K562 (cell line): ENCODE results near the gene TMEM135. TPM values are rescaled to one million over a fixed set of nuclear protein-coding genes. Genes with fewer than 3 reads are reported as not detected.

Source experiments
- BRF1 ChIP-seq: IDR thresholded peaks from 3 replicates; pipeline ENCODE4 v1.6.1; 2011; ENCODE audit warnings: borderline replicate concordance, mild to moderate bottlenecking; ENCODE audit not compliant: insufficient read length; ENCODE audit errors: extremely low read depth
- HDAC1 ChIP-seq, 2 experiments: fragments of 450-650 bp; IDR thresholded peaks; 2 replicates each; pipeline ENCODE4 v1.6.1; 2016 to 2017; ENCODE audit warnings: inconsistent platforms in 1 of 2, mild to moderate bottlenecking in 1 of 2, moderate library complexity in 1 of 2
- LARP7 ChIP-seq: fragments of 450-650 bp; IDR thresholded peaks from 2 replicates; pipeline ENCODE4 v1.6.1; 2016
- PHB ChIP-seq: fragments of 250-450 bp; sonication (Bioruptor Pico); IDR thresholded peaks from 2 replicates; pipeline ENCODE4 v1.5.0; 2021
- RAD21 ChIP-seq, 2 experiments: fragments of 250-450 bp in 1 of 2; fragments of 450-650 bp in 1 of 2; sonication (Bioruptor Pico) in 1 of 2; formaldehyde crosslinking in 1 of 2; IDR thresholded peaks in 1 of 2; conservative IDR thresholded peaks in 1 of 2; 2 replicates each; pipeline versions ENCODE4 v1.4.0 to v1.8.0; 2020 to 2022; ENCODE audit warnings: mild to moderate bottlenecking in 2 of 2, moderate library complexity in 1 of 2
- TAF7 ChIP-seq: fragments of 450-650 bp; IDR thresholded peaks from 2 replicates; pipeline ENCODE4 v1.6.1; 2016; ENCODE audit warnings: missing genetic modification characterization, missing compliant biosample characterization
- YBX1 ChIP-seq: fragments of 450-650 bp; IDR thresholded peaks from 2 replicates; pipeline ENCODE4 v1.7.1; 2016; ENCODE audit warnings: mild to moderate bottlenecking
- ZBTB7A ChIP-seq: IDR thresholded peaks from 2 replicates; pipeline ENCODE4 v1.6.1; 2011; ENCODE audit warnings: low read depth, mild to moderate bottlenecking, low read length, moderate library complexity, borderline replicate concordance; ENCODE audit not compliant: control insufficient read depth
- ZNF134 ChIP-seq: fragments of 250-450 bp; sonication (Bioruptor Pico); conservative IDR thresholded peaks from 2 replicates; pipeline ENCODE4 v1.4.0; 2020
- polyA plus RNA-seq, 8 experiments: library from polyadenylated mRNA; depleted of rRNA in 4 of 8; stranded (reverse) in 5 of 8; unstranded in 3 of 8; fragments of >200 nt; fragmentation: Nextera tagmentation in 2 of 8; fragmentation: Illumina TruSeq in 1 of 8; extraction: Ambion mirVana in 2 of 8; extraction: Trizol in 1 of 8; gene quantifications; 2 replicates each; pipeline versions ENCODE4 v1.2.1 to v1.2.3, GENCODE V29; 2011 to 2014; ENCODE audit warnings: inconsistent platforms in 1 of 8, missing spikeins in 1 of 8
- total RNA-seq, 7 experiments: library from RNA; depleted of rRNA in 6 of 7; stranded (reverse); fragments of >200 nt in 6 of 7; fragmentation: Illumina TruSeq in 2 of 7; extraction: Trizol in 2 of 7; gene quantifications; 2 replicates each; pipeline versions ENCODE4 v1.2.1 to v1.2.3, GENCODE V29; 2011 to 2021; ENCODE audit warnings: low replicate concordance in 1 of 7
- TF ChIP-seq, protein P1 (sequence below): IDR thresholded peaks from 3 replicates; pipeline ENCODE4 v1.6.1; 2011; ENCODE audit warnings: borderline replicate concordance, mild to moderate bottlenecking, moderate library complexity; ENCODE audit not compliant: insufficient read length; ENCODE audit errors: extremely low read depth
- TF ChIP-seq, protein P2 (sequence below): fragments of 450-650 bp; formaldehyde crosslinking; IDR thresholded peaks from 2 replicates; pipeline ENCODE4 v1.4.0; 2020; ENCODE audit warnings: mild to moderate bottlenecking, moderate library complexity

Gene TMEM135
- total and polyA plus RNA-seq, 9 of the 15 experiments (the other 6 are each of a cell fraction or from before 2014, with no cell fraction given), result 17.3 to 53.6 (median 24.9) TPM

DNA sequence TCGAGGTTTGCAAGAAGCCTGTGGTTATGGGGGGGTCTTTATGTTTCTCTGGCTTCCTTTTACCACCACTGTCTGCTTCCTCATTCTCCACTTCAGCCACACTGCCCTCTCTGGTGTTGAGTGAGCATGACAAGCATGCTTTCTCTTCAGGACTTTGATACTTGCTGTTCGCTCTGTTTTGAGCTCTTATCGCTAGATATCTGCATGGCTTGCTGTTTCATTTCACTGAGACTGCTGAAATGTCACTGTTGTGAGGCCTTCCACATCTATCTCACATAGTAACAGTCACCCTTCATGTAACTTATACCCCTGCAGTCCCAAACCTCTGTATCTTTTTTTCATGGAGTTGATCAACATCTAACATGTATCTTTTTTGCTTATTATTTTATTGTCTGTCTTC is 59.8 kb downstream of the TMEM135 start (continued):
- TF ChIP-seq, protein P1, sequence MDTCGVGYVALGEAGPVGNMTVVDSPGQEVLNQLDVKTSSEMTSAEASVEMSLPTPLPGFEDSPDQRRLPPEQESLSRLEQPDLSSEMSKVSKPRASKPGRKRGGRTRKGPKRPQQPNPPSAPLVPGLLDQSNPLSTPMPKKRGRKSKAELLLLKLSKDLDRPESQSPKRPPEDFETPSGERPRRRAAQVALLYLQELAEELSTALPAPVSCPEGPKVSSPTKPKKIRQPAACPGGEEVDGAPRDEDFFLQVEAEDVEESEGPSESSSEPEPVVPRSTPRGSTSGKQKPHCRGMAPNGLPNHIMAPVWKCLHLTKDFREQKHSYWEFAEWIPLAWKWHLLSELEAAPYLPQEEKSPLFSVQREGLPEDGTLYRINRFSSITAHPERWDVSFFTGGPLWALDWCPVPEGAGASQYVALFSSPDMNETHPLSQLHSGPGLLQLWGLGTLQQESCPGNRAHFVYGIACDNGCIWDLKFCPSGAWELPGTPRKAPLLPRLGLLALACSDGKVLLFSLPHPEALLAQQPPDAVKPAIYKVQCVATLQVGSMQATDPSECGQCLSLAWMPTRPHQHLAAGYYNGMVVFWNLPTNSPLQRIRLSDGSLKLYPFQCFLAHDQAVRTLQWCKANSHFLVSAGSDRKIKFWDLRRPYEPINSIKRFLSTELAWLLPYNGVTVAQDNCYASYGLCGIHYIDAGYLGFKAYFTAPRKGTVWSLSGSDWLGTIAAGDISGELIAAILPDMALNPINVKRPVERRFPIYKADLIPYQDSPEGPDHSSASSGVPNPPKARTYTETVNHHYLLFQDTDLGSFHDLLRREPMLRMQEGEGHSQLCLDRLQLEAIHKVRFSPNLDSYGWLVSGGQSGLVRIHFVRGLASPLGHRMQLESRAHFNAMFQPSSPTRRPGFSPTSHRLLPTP, result no peak
- TF ChIP-seq RAD21 (CRISPR knock-in tag; conservative IDR thresholded peaks at IDR 0.05 in 1 of 2, IDR thresholded peaks at IDR 0.05 in 1 of 2), result peak; percentile 38 to 57; a peak in 3 of 4 replicates
- TF ChIP-seq YBX1, result no peak
- no peak for TF ChIP-seq BRF1
- peak in 1 of 2 experiments; percentile 45; a peak in 1 of 4 replicates for TF ChIP-seq HDAC1 (IDR thresholded peaks at IDR 0.05)
- TF ChIP-seq, protein P2, sequence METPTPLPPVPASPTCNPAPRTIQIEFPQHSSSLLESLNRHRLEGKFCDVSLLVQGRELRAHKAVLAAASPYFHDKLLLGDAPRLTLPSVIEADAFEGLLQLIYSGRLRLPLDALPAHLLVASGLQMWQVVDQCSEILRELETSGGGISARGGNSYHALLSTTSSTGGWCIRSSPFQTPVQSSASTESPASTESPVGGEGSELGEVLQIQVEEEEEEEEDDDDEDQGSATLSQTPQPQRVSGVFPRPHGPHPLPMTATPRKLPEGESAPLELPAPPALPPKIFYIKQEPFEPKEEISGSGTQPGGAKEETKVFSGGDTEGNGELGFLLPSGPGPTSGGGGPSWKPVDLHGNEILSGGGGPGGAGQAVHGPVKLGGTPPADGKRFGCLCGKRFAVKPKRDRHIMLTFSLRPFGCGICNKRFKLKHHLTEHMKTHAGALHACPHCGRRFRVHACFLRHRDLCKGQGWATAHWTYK (CRISPR knock-in tag), result no peak
- no peak for TF ChIP-seq PHB (CRISPR knock-in tag)
- TF ChIP-seq ZBTB7A, result no peak
- TF ChIP-seq TAF7 (tag), result no peak
- no peak for TF ChIP-seq ZNF134 (CRISPR knock-in tag)
- TF ChIP-seq LARP7, result no peak
